Measurements from ENCODE around the gene ZNF823. TPM values are rescaled to one million over a fixed set of nuclear protein-coding genes. Genes with fewer than 3 reads are reported as not detected.
"Not testable (repeated sequence)": the region's sequence is repeated elsewhere in the genome, so short reads cannot be mapped to it uniquely, and the experiment has no call there.

ZNF823 gene
- total RNA-seq, 5 donors from 2014 or later (not counting 1 experiment from before 2014, with no cell fraction given) = 2.3 to 6.4 (median 4.8) TPM

DNA sequence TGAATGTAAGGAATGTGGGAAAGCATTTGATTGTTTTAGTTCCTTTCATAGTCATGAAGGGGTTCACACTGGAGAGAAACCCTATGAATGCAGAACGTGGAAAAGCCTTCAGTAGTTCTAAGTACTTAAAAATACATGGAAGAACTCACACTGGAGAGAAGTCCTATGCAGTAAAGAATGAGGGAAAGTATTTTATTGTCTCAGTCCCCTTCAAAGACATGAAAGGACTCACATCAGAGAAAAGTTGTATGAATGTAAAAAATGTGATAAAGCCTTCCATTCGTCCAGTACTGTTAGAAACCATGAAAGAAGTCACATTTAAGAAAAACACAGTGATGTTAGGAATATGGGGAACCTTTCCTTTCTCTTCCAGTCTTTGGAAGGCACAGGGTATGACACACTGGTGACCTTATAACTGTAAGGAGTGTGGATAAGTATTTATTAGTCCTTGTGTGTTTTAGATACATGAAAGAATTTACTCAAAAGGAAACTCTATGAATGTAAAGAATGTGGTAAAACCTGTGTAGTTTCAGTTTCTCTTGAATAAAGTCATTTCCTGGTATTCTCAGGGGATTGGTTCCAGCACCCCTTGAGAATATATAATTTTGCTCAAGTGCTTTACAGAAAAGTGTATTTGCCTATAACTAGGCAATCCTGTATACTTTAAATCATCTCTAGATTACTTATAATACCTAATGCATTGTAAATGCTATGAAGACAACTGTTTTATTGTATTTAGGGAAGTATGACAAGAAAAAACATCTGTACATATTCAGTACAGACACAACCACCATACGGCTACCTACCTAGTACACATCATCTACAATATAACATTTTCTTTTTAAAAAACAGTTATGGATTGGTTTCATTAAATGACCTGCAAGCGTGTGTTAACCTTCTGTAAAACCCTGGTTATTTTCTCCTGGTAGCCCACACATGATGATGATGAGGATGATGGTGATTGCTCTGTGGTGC, 52.8 kb downstream of the ZNF823 start:
- no CpG with 5 or more reads among the region's 4 CpGs for WGBS (ENCODE audit: insufficient coverage)
- no peaks in the 10 kb centered on the region for H3K4me1 ChIP-seq (ENCODE audit: control insufficient read depth in 1 of 2, extremely low read depth in 1 of 2, insufficient read depth in 2 of 2, low read length in 2 of 2)
- DNase-seq (no peak), ATAC-seq (replicated peaks in 1 of 4) (no peak)
- Mint-ChIP-seq H3K36me3 (no peaks in the 10 kb centered on the region), H3K4me3 (no peak overlapping the region), H3K4me1 (no peaks in the 10 kb centered on the region), H3K27me3 (peaks cover 0 to 5% of the 10 kb centered on the region in 2 donors), H3K27ac (no peak overlapping the region), H3K9me3 (peaks cover 11 to 28% (median 21%) of the 10 kb centered on the region in 3 donors)
- no peaks in the 10 kb centered on the region for H3K36me3 ChIP-seq (ENCODE audit: control insufficient read depth in 2 of 2, extremely low read depth in 1 of 2, insufficient read depth in 1 of 2, low read length in 1 of 2)
- peaks cover 0 to 7% of the 10 kb centered on the region in 2 experiments for H3K27me3 ChIP-seq (replicated peaks in 1 of 2; ENCODE audit: control insufficient read depth in 2 of 2, extremely low read depth in 1 of 2, insufficient read depth in 2 of 2, low read length in 1 of 2)
- ChIA-PET CTCF (no interaction called here), POLR2A (no interaction called here)
- no peak overlapping the region for H3K4me3 ChIP-seq (ENCODE audit: control insufficient read depth in 1 of 2, extremely low read depth in 1 of 2, low read length in 1 of 2)
- peaks cover 8% of the 10 kb centered on the region for H3K9me3 ChIP-seq
- no peak overlapping the region for H3K27ac ChIP-seq (ENCODE audit: low read length)

DNA sequence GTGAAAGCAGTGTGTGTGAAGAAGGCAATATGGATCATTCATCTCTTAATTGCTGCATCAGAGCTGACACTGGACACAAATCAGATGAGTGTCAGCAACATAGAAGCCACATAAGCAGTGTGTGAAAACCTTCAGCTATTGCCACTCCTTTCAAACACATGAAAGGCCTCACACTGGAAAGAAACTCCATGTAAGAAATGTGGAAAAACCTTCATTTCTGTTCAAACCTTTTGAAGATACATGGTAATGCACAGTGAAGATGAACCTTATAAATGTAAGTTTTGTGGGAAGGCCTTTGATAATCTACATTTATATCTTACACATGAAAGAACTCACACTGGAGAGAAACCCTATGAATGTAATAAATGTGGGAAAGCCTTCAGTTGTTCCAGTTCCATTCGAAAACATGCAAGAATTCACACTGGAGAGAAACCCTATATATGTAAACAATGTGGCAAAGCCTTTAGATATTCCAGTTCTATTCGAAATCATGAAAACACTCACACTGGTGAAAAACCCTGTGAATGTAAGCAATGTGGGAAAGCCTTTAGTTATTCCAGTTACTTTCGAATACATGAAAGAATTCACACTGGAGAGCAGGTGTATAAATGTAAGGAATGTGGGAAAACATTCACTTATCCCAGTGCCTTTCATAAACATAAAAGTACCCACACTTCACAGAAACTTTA, 53.6 kb downstream of the ZNF823 start:
- Histone ChIP-seq H3K27me3 (replicated peaks in 1 of 2; ENCODE audit: control insufficient read depth in 2 of 2, extremely low read depth in 1 of 2, insufficient read depth in 2 of 2, low read length in 1 of 2) (peaks cover 0 to 7% of the 10 kb centered on the region in 2 experiments), H3K27ac (ENCODE audit: low read length) (no peak overlapping the region), H3K4me3 (ENCODE audit: control insufficient read depth in 1 of 2, extremely low read depth in 1 of 2, low read length in 1 of 2) (no peak overlapping the region), H3K4me1 (ENCODE audit: control insufficient read depth in 1 of 2, extremely low read depth in 1 of 2, insufficient read depth in 2 of 2, low read length in 2 of 2) (no peaks in the 10 kb centered on the region), H3K36me3 (ENCODE audit: control insufficient read depth in 2 of 2, extremely low read depth in 1 of 2, insufficient read depth in 1 of 2, low read length in 1 of 2) (no peaks in the 10 kb centered on the region), H3K9me3 (peaks cover 8% of the 10 kb centered on the region)
- ChIA-PET CTCF (no interaction called here), POLR2A (no interaction called here)
- WGBS (ENCODE audit: insufficient coverage) = no CpG with 5 or more reads among the region's 3 CpGs
- Mint-ChIP-seq H3K27me3 (peaks cover 0 to 4% of the 10 kb centered on the region in 2 donors), H3K36me3 (no peaks in the 10 kb centered on the region), H3K4me1 (no peaks in the 10 kb centered on the region), H3K4me3 (no peak overlapping the region), H3K9me3 (peaks cover 16 to 32% (median 25%) of the 10 kb centered on the region in 3 donors), H3K27ac (no peak overlapping the region)
- DNase-seq (no peak), ATAC-seq (replicated peaks in 1 of 4) (no peak)

DNA sequence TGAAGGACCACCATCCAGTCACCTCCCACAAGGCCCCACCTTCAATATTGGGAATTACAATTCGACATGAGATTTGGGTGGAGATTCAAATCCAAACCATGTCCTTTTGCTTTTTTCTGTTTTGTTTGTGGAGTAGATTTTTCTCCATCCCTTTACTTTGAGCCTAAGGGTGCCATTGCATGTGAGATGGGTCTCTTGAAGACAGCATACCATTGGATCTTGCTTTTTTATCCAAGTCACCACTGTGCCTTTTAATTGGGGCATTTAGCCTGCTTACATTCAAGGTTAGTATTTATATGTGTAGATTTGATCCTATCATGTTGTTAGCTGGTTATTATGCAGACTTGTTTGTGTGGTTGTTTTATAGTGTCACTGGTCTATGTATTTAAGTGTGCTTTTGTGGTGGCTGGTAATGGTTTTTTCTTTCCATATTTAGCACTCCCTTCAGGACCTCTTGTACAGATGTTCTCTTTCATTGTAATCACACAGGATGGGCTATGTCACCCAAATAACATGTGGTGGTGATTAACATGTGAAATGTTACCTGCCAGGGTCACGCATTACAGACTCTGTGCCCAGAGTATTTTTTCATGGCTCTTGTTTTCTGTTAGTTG, 58.0 kb downstream of the ZNF823 start:
- no peaks in the 10 kb centered on the region for H3K4me1 Mint-ChIP-seq
- DNase-seq (no peak), ATAC-seq (replicated peaks in 1 of 4) (no peak)
- no peak overlapping the region for H3K27ac Mint-ChIP-seq
- no peaks in the 10 kb centered on the region for H3K36me3 ChIP-seq (ENCODE audit: control insufficient read depth in 2 of 2, extremely low read depth in 1 of 2, insufficient read depth in 1 of 2, low read length in 1 of 2)
- peaks cover 4% of the 10 kb centered on the region for H3K9me3 ChIP-seq
- peaks cover 3 to 19% of the 10 kb centered on the region in 2 donors for H3K27me3 Mint-ChIP-seq
- H3K36me3 Mint-ChIP-seq = no peaks in the 10 kb centered on the region
- no peak overlapping the region for H3K4me3 ChIP-seq (ENCODE audit: control insufficient read depth in 1 of 2, extremely low read depth in 1 of 2, low read length in 1 of 2)
- 100% methylated on average over 1 of the region's 2 CpGs for WGBS (ENCODE audit: insufficient coverage)
- H3K4me3 Mint-ChIP-seq = no peak overlapping the region
- no peaks in the 10 kb centered on the region for H3K4me1 ChIP-seq (ENCODE audit: control insufficient read depth in 1 of 2, extremely low read depth in 1 of 2, insufficient read depth in 2 of 2, low read length in 2 of 2)
- H3K9me3 Mint-ChIP-seq = peaks cover 13 to 25% (median 20%) of the 10 kb centered on the region in 3 donors
- H3K27ac ChIP-seq (ENCODE audit: low read length) = no peak overlapping the region
- POLR2A ChIA-PET = no interaction called here
- CTCF ChIA-PET = no interaction called here
- H3K27me3 ChIP-seq (replicated peaks in 1 of 2; ENCODE audit: control insufficient read depth in 2 of 2, extremely low read depth in 1 of 2, insufficient read depth in 2 of 2, low read length in 1 of 2) = peaks cover 0 to 5% of the 10 kb centered on the region in 2 experiments

DNA sequence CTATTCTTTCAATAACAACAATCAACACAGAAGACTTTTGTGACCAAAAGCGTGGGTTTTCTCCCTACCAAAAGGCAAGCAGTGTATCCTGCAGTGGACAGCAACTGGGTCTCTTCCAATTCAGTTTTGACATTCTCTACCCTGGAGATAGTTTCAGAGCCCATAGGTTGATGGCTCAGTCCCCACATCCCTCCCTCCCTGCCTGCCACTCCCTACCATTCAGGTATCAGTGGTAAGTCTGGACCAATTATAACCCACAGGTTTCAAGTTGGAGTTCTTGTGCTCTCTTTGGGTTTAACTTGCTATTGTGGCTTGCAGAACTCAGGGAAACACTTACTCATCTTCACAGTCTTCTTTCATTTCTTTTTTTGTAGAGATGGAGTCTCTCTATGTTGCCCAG, 60.2 kb downstream of the ZNF823 start:
- H3K27me3 Mint-ChIP-seq = peaks cover 17 to 38% of the 10 kb centered on the region in 2 donors
- 100% methylated on average over 1 of the region's 1 CpG for WGBS (ENCODE audit: insufficient coverage)
- peaks cover 4 to 5% (median 5%) of the 10 kb centered on the region in 3 donors for H3K4me1 Mint-ChIP-seq
- no peak overlapping the region for H3K4me3 Mint-ChIP-seq
- no peaks in the 10 kb centered on the region for H3K36me3 Mint-ChIP-seq
- peaks cover 5 to 14% (median 9%) of the 10 kb centered on the region in 3 donors for H3K9me3 Mint-ChIP-seq
- ChIA-PET POLR2A (no interaction called here), CTCF (no interaction called here)
- ATAC-seq (replicated peaks in 1 of 4) = no peak
- Histone ChIP-seq H3K4me1 (ENCODE audit: control insufficient read depth in 1 of 2, extremely low read depth in 1 of 2, insufficient read depth in 2 of 2, low read length in 2 of 2) (peaks cover 0 to 10% of the 10 kb centered on the region in 2 experiments), H3K27ac (ENCODE audit: low read length) (no peak overlapping the region), H3K4me3 (ENCODE audit: control insufficient read depth in 1 of 2, extremely low read depth in 1 of 2, low read length in 1 of 2) (no peak overlapping the region), H3K9me3 (no peaks in the 10 kb centered on the region), H3K36me3 (ENCODE audit: control insufficient read depth in 2 of 2, extremely low read depth in 1 of 2, insufficient read depth in 1 of 2, low read length in 1 of 2) (no peaks in the 10 kb centered on the region), H3K27me3 (replicated peaks in 1 of 2; ENCODE audit: control insufficient read depth in 2 of 2, extremely low read depth in 1 of 2, insufficient read depth in 2 of 2, low read length in 1 of 2) (peaks cover 0 to 28% of the 10 kb centered on the region in 2 experiments)
- H3K27ac Mint-ChIP-seq = no peak overlapping the region
- DNase-seq = no peak

DNA sequence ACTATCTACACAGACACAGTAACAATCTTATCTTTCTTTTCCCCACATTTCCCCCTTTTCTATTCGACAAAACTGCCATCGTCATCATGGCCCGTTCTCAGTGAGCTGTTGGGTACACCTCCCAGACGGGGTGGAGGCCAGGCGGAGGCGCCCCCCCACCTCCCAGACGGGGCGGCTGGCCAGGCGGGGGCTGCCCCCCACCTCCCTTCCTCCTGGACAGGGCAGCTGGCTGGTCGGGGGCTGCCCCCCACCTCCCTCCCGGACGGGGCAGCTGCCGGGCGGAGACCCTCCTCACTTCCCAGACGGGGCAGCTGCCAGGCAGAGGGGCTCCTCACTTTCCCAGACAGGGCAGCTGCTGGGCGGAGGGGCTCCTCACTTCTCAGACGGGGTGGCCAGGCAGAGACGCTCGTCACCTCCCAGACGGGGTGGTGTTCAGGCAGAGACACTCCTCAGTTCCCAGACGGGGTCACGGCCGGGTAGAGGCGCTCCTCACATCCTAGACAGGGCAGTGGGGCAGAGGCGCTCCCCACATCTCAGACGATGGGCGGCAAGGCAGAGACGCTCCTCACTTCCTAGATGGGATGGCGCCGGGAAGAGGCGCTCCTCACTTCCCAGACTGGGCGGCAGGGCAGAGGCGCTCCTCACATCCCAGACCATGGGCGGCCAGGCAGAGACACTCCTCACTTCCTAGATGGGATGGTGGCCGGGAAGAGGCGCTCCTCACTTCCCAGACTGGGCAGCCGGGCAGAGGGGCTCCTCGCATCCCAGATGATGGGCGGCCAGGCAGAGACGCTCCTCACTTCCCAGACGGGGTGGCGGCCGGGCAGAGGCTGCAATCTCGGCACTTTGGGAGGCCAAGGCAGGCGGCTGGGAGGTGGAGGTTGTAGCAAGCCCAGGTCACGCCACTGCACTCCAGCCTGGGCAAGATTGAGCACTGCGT, 61.8 kb downstream of the ZNF823 start:
- H3K4me3 Mint-ChIP-seq; ATAC-seq (replicated peaks in 1 of 4); POLR2A ChIA-PET; H3K27ac ChIP-seq (ENCODE audit: low read length); H3K4me3 ChIP-seq (ENCODE audit: control insufficient read depth in 1 of 2, extremely low read depth in 1 of 2, low read length in 1 of 2); H3K9me3 ChIP-seq; H3K36me3 Mint-ChIP-seq; H3K27ac Mint-ChIP-seq; CTCF ChIA-PET; H3K36me3 ChIP-seq (ENCODE audit: control insufficient read depth in 2 of 2, extremely low read depth in 1 of 2, insufficient read depth in 1 of 2, low read length in 1 of 2); DNase-seq; H3K4me1 Mint-ChIP-seq: not testable (repeated sequence)
- peaks cover 5 to 12% (median 9%) of the 10 kb centered on the region in 3 donors for H3K9me3 Mint-ChIP-seq
- H3K27me3 Mint-ChIP-seq = peaks cover 19 to 41% of the 10 kb centered on the region in 2 donors
- H3K4me1 ChIP-seq (ENCODE audit: control insufficient read depth in 1 of 2, extremely low read depth in 1 of 2, insufficient read depth in 2 of 2, low read length in 2 of 2) = peaks cover 0 to 10% of the 10 kb centered on the region in 2 experiments
- H3K27me3 ChIP-seq (replicated peaks in 1 of 2; ENCODE audit: control insufficient read depth in 2 of 2, extremely low read depth in 1 of 2, insufficient read depth in 2 of 2, low read length in 1 of 2) = peaks cover 0 to 33% of the 10 kb centered on the region in 2 experiments
- 94% methylated on average over 22 of the region's 47 CpGs for WGBS (ENCODE audit: insufficient coverage)
